Hepatocyte (in vitro differentiated cells): ENCODE data around the gene SHROOM1.

Experiments
- EZH2 ChIP-seq: fragments of 200-600 bp; sonication (generic); IDR thresholded peaks from 2 replicates; pipeline ENCODE4 v1.6.1; 2016; ENCODE audit warnings: antibody characterized with exemption, mild to moderate bottlenecking, borderline replicate concordance
- TF ChIP-seq, protein P1 (sequence below): fragments of 200-600 bp; sonication (generic); IDR thresholded peaks from 2 replicates; pipeline ENCODE4 v1.5.1; 2016; ENCODE audit warnings: antibody characterized with exemption, mild to moderate bottlenecking; ENCODE audit not compliant: poor library complexity

GRCh38 chr5:132871459-132872284 lies 41.2 kb upstream of the SHROOM1 start:
- no peak for TF ChIP-seq EZH2
- TF ChIP-seq, protein P1, sequence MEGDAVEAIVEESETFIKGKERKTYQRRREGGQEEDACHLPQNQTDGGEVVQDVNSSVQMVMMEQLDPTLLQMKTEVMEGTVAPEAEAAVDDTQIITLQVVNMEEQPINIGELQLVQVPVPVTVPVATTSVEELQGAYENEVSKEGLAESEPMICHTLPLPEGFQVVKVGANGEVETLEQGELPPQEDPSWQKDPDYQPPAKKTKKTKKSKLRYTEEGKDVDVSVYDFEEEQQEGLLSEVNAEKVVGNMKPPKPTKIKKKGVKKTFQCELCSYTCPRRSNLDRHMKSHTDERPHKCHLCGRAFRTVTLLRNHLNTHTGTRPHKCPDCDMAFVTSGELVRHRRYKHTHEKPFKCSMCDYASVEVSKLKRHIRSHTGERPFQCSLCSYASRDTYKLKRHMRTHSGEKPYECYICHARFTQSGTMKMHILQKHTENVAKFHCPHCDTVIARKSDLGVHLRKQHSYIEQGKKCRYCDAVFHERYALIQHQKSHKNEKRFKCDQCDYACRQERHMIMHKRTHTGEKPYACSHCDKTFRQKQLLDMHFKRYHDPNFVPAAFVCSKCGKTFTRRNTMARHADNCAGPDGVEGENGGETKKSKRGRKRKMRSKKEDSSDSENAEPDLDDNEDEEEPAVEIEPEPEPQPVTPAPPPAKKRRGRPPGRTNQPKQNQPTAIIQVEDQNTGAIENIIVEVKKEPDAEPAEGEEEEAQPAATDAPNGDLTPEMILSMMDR = no peak
